Activated CD4-positive, alpha-beta T cell treated with anti-CD3 and anti-CD28 coated beads for 48 hours (primary cell): ENCODE measurements around the gene NRCAM.
"Not testable (repeated sequence)": the region's sequence is repeated elsewhere in the genome, so short reads cannot be mapped to it uniquely, and the experiment has no call there.

Experiments used
- DNase-seq: peaks from one replicate; pipeline ENCODE4 v3.0.0-alpha.2; 2020

NRCAM gene

DNA sequence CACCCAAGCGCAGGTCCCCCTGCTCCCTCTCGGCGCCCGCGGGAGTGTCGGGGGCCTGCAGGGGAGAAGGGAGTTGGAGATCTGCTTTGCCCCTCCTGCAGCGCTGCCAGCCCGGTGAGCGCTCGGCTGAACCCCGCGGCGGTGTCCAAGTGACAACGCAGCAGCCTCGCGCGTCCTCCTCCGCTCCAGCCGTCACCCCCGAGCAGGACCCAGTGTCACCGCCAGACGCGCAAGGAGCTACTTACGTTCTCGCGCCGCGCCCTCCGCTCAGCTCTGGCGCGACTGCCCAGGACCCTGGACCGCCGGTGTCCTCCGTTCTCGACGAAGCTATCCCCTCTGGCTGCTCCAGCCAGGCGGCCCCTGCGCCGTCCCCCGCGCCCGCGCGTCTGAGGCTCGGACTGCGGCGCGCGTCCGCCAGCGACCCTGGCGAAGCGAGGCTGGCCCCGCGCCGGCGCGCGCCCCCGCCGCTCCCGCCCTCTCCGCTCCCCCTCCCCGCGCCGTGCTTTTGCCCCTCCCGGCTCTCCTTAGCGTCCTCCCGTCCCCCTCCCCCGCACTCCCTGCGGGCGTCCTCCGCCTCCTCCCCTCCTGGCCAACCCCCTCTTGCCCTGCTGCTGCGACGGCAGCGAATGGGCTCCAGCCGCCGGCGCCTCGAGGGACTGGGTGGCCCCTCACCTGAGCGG, at the start of gene NRCAM:
TSS of gene NRCAM (minus strand) at position 439 of the 680 bp plus-strand sequence. CDS start 216,372 bp downstream, outside the sequence.
- peak; percentile 48 for DNase-seq

DNA sequence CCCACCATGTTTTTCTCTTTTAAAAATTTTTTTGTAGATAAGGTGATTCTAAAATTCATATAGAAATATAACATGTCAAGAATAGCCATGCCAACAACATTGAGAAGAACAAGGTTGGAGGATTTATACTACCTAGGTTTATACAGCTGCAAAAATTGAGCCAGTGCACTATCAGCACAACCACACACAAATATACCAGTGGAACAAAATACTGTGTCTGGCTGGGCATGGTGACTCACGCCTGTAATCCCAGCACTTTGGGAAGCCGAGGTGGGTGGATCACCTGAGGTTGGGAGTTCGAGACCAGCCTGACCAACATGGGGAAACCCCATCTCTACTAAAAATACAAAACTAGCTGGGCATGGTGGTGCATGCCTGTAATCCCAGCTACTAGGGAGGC, 48.3 kb upstream of the NRCAM start:
- DNase-seq, result peak; percentile 14

DNA sequence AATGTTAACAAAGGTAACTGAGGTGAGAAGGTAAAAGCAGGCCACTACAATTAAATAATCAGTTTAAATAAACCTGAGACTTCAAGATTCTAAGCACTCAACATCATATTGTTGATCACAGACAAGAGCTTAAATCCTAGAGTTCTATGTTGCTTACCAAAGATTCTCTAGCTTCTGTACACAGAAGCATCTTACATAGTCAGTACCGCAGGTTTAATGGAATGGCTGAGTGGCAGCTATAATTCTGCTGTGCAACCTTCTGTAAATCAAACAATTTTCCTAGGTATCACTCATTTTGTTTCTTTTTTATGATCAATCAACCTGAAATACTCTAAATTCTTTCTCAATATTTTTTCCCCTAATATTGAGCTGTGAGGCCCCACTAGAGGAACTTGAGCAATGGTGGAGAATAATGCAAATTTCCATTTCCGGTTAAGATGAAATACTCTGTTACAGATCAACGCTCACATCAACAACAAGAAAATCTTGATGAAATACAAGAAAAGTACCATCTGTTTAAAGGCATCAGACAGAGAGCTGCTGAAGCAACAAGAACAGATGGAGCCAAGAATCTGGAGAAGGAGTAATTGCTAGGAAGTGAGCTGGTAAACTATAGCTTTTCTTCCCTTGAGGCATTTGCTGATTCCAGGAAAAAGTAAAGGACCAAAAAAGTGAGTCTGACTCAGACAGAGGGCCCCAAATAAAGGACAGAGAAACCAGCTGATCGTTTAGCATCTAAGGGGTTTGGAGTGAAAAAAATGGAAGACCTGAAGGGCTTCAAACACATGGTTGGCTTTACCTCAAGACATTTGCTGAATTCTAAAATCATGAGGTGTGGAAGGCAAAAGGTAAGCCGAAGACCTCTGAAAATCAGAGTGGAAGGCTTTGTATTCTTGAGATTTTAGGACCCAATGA, 47.1 kb upstream of the NRCAM start:
- no peak for DNase-seq

DNA sequence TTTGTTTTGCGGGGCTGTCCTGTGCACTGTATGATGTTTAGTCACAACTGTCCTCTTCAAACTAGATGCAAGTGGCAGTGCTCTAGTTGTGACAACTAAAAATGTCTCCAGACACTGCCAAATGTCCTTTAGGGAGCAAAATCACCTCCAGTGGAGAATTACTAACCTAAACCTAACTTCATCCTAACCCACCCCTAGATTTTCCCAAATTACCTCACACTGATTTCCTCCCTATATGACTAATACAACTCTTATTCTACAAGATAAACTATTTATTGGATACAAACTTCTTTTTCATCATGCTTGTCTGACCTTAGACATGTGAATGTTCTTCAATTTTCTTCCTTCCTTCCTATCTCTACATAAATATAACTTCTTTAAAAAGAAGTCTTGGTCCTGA, 43.3 kb upstream of the NRCAM start:
- no peak for DNase-seq

DNA sequence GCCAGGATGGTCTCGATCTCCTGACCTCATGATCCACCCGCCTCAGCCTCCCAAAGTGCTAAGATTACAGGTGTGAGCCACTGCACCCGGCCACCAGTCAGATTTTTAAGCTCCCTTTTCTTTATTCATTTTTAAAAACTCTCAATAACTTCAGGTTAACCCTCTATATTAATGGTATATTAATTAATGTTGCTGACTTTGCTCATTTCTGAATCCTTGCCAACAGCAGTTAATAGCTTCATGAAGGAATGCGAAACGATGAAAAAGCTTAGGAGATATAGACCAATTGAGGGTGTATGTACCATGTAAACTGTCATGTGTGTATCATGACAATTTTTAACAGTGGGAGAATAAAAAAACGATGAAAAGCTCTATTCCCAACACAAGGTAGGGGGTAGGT, 42.2 kb upstream of the NRCAM start:
- DNase-seq, result no peak

DNA sequence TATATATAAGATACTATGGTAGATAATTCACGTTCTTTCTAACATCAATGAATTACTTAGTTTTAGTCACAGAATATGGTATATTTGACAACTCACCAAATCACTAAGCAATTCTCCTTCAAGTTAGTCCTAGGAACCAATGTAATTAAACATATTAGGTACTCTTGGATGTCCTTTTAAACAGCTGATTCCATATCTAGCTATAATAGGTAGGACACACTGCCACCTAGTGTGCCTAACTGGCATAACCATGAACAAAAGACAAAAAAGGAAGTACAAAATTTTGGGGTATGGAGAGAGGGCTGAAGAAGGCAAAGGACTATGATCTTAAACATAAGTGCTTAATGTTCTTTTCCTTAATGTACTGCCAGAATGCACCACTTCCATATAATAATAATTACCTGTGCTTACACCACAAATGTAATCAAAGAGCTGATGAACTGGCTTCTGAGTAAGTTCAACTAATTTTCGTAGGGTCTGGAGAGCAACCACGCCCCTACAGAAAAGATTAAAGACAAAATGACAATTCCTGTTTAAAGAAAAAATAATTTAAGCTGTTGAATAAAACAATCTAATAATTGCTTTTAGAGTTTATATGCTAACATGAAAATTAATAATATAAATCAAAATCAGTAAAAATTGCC, 41.0 kb upstream of the NRCAM start:
- DNase-seq, result peak; percentile 57

DNA sequence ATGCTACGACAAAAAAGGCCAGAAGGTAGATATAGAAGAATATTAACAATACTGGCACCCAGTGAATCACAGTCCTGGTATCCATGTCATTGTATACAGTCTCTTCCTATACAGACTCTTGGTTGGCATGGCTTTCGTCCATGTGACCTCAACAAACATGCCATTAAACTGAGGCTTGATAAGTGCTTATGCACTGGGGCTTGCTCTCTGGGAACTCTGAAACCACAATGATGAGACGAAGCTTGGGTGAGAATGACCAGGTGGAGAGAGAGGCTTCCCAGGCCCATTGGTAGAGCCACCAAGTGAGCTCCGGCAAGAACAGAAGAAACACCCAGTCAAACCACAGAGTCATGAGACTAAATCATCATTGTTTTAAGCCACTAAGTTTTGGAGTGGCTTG, 36.5 kb upstream of the NRCAM start:
- DNase-seq, result no peak

DNA sequence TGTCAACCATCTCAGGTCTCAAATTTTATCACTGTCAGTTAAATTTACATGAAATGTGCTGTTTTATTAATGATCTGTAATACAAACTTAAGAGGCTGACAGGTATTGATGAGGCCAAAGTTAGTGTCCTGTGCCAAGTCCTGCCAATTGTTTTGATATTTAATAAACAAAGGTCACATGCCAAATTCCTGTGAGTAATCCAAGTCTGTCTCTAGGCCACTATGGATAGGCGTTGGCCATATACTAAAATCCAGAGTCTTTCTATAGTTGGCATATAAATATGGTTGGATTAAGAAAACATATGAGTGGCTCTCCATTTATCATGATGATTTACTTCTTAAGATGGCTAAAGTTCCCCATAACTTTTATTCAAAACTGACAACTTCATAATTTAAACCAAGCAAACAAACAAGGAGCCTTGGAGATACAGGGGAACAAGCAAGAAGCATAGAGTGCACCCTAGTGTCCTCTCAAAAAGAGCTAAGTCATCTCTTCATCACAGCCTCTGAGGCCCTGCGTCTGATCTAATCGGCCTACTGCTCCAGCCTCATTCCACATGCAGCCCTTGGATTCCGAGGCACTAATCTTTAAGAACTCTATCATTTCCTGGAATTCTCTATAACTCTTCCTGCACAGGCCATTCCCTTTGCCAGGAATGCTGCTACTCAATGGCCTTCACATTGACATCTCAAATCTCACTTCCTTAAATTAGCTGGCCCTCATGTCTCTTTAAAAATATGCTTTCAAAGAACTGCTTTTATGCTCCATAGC, 32.7 kb upstream of the NRCAM start:
- no peak for DNase-seq

DNA sequence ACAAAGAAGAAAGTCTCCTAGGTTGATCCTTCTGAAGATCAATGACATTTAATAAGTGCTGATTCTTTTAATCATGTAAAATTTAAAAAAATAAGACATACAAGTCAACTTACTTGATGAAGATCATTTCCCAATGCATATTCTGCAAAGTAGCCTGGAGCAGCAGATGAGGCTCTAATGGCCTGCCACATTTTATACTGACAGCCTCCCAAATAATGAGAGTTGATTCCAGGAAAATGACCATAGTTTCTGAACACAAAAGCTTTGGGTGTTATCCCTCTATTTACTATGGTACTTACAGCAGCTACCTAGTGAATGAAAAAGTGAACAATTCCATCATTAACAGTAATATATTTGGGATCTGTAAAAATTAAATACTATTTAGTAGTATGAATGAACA, 31.4 kb upstream of the NRCAM start:
- DNase-seq, result no peak

DNA sequence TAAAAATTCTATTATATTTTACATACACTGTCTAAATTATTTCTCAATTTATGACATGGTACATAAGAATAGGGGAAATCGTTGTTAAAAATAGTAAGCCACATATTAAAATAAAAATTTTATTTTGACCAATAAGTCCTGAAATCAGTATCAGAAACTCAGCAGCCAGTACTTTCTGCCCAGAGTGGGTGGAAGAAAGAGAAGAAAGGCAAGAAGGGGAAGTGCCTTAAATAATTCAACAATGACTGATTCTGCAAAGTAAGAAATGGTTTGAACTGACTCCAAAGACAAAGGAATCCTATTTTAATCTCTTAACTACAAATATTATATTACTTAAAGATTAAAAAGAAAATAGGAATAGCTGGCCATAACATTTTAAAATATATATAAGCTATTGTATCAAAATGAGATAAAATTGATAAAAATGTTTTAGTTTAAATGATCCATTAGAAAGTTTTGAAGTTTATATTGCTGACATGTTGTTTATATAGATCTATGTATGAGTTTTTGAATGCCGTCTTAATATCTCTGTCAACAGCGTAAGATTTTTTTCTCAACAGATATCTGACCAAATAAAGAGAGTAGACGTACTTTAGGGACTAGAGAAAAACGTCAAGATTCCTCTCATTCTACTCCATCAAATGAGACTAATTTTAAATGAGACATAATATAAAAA, 30.2 kb upstream of the NRCAM start:
- DNase-seq, result no peak

DNA sequence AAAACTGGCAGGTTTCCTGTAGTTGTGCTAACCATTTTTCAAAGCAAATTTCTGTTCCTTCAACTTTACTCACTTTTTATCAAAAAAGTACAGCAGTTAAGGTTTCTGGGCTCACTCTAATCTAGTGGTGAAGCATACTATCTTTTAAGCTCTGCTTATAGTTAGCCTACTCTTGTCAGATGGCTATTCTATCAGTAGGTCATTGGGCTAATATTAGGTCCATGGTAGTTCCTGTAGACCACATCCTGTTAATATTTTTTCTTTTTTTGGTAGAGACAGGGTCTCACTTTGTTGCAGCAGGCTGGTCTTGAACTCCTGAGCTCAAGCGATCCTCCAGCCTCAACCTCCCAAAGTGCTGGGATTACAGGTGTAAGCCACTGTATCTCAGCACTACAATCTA, 27.9 kb upstream of the NRCAM start:
- no peak for DNase-seq

DNA sequence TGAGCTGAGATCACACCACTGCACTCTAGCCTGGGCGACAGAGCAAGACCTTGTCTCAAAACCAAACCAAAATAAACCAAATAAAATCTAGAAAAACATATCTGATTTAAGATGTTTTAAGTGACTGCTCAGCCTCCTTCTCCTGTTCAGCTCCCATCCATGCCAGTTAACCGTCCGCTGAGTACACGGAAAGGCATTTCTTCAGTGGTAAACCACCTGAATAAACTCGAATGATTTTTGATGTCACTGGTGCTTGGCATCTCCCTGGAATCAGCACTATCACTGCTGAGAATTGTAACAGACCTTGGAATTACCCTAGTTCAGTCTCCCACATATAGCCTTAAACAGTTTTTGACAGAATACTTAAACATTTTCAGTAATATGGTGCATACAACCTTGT, 24.1 kb upstream of the NRCAM start:
- no peak for DNase-seq

DNA sequence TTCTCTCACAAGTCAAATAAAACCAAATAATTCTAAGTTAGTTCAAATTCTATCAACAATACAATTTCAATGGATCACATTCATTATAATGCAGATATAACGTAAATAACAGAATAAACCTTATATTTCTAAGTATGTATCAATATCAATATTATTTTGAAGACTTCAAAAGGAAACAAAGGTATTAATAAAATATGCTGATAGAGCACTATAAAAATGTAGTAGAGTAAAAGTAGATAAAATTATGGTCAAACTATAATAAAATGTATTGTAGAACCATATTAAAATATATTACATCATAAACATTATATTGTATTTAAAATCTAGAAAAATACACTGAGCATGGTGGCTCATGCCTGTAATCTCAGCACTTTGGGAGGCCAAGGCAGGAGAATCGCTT, 23.5 kb upstream of the NRCAM start:
- no peak for DNase-seq

DNA sequence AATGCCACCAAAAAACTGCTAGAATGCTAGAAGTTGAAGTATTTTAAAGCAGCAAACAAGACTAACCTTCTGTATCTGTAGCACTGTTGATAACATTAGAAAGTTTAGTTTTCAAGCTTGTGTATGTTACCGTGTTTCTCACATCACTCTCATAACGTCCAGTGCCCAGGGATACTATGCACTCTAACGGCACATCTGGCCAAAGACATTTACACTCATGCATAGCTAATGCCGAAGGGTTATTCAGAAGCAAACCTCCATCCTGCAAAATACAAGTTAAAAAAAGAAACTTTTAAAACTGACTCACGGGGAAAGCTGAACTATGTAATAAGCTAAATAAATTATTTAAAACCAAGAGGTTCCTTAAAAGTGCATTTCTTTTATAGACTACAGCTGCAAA, 22.9 kb upstream of the NRCAM start:
- no peak for DNase-seq

DNA sequence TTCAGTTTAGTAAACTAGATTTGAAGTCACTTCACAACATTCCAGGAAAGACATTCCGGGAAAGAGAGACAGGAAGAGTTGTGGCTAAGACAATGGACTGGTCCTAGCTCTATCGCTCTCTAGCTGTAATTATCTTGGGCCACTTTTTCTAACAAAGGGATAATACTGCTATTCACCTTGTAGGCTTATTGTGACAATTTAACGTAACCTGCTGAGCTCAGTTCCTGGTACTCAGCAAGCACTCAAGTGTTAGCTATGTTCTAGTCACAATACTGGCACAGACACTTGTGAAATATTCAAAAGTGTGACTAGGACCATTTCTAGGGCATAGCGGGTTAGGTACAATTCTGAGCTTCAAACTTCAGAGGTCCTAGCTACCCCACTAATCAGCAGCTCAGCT, 12.0 kb upstream of the NRCAM start:
- no peak for DNase-seq

DNA sequence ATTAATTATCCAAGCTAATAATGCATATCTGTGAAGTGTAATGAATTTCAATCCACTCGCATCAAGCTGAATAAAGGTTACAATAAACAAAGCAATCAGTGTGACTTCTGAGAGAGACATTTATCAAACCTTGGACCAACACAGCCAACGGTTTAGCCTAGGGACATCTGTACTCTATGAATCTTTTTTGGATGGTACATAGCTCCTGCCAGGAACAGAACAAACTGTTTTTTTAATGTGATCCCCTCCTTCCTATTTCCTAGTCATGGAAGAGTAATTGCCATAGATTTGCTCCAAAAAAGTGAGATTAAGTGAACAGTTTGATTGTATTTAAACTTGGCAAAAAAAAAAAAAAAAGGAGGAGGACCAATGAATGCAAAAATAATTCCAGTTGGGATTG, 11.2 kb upstream of the NRCAM start:
- DNase-seq, result no peak

DNA sequence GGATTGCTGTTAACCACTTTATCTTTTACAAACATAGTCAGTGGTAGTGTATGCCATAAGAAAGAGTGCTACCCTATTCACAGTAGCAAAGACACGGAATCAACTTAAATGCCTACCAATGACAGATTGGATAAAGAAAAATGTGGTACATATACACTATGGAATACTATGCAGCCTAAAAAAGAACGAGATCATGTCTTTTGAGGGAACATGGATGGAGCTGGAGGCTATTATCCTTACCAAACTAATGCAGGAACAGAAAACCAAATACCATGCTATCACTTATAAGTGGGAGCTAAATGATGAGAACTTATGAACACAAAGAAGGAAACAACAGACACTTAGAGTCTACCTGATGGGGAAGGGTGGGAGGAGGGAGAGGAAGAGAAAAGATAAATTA, 10.1 kb upstream of the NRCAM start:
- DNase-seq, result not testable (repeated sequence)

DNA sequence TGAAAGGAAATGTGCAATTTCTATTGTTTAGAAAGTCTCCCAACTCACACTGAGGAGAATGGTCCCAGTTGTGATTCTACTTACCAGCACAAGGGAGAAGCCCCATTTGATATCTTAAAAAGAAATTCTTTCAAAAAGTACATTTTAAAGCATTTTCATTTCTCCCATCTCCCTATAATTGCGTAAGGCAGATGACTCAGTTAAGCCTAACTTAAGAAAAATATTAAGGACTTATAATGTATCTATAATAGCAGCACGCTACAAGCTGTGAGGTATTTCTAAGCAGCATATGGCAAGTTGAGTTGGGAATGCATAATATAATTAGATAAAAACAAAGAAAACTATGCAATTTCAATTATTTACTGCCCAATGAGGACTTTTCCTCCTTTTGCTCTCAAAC, 8.5 kb upstream of the NRCAM start:
- DNase-seq, result no peak

DNA sequence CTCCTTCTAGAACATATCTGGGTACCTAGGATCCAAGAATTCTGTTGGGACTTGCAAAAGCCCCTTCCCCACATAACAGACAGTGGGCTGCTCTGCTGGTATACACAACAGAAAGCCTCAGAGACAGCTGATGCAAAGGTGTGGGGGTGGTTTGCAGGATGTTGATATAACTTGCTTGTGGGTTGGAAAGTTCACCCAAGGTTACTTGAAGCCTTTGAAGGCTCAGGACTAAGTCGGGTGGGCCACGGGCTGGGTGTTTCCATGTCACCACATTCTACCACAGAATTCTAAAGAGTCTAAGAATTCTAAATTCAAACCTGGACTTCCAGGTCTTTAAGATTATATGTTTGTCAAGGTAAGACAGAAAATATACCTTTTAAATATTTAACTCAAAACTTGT, 7.4 kb upstream of the NRCAM start:
- DNase-seq, result peak; percentile 4

DNA sequence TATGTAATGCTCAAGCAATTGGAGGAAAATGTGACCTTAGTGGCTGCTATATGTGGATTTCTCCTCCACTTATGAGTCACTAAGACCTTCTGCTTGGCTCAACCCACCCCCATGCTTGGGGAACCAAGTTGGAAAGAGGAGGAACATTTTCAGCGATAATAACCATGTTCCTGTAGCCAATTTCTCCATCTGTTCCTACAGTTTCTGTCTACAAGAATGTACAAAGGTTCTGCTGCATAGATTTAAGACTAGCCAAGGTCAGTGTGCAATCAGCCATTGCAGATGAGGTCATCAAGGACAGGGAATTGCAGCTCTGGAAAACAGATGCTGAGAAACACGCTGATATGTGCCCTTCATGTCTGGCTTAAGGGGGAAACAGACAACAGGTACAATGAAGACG, 5.6 kb upstream of the NRCAM start:
- no peak for DNase-seq

DNA sequence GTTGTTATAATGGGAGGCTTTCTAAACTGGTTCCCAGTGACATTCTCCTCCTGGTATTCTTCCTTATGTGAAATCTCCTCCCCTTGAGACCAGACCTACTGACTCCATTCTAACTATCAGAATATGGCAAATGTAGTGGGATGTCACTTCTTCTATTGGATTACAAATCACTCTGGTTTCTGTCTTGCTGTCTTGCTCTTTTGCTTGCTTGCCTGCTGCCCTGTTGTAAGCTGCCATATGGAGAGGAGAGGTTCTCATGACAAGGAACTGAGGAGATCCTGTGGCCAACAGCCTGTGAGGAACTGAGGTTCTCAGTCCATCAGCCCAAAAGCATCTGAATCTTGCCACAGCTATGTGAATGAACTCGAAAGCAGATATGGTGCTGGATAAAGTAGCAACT, 4.7 kb upstream of the NRCAM start:
- DNase-seq, result no peak

DNA sequence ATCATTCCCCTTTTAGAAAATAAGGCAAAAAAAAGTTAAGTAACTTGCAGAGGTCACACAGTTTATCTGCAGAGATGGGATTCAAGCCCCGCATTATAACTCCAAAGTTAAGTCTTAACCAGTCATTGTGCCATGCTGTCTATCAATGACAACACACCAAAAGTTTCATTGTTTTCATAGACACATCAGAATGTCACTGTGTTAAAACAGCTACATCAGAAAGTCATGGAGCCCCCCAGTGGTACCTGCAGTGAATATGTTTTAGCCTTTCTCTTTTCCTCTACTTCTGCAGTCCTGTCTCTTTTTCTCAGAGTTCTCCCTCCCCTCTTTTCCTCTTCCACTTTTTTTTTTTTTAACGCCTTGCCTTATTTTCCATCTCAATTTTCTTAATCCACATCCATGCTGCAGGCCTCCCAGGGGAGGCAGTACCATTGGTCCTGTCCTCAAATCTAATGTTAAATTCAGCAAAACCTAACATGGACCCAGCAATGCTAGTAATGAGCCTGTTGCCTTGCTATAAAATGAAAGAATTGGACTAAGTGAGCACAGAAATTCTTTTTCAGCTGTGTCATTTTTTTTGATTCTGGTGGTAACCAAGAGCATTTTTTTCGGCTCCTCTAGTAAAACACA, 3.8 kb upstream of the NRCAM start:
- DNase-seq, result peak; percentile 27
